HEK293 (cell line): Measurements from ENCODE around the gene PLXNA3.

ENCODE experiments used
- CTCF ChIA-PET: fragments of 350-600 bp; formaldehyde crosslinking; extraction: SDS; loops from one replicate; lab custom pipeline; 2021; ENCODE audit warnings: antibody characterized with exemption; lab: Yijun Ruan, JAX
- POLR2A ChIA-PET: fragments of 300-600 bp; formaldehyde crosslinking; extraction: SDS; loops from one replicate; lab custom pipeline; 2020; ENCODE audit warnings: antibody characterized with exemption, inconsistent platforms; lab: Yijun Ruan, JAX
- H3K27ac ChIP-seq: fragments of 200-500 bp; sonication (Bioruptor generic); 2 replicates; pipeline ENCODE4 v1.5.1; 2014; ENCODE audit warnings: low read depth, low read length, control low read depth, inconsistent platforms; ENCODE audit errors: extremely low read depth
- H3K36me3 ChIP-seq, 2 experiments: fragments of 200-500 bp in 1 of 2; sonication (Bioruptor generic) in 1 of 2; 1 replicate in 1 of 2; 2 replicates in 1 of 2; pipeline ENCODE4 v1.5.1; 2014 to 2017; ENCODE audit warnings: inconsistent platforms in 2 of 2, low read length in 2 of 2; ENCODE audit not compliant: control insufficient read depth in 2 of 2, insufficient read depth in 1 of 2
- H3K4me1 ChIP-seq: fragments of 200-500 bp; sonication (Bioruptor generic); 2 replicates; pipeline ENCODE4 v1.5.1; 2014; ENCODE audit warnings: mild to moderate bottlenecking, low read length, inconsistent platforms; ENCODE audit not compliant: control insufficient read depth, insufficient read depth
- H3K4me3 ChIP-seq: 2 replicates; pipeline ENCODE4 v1.5.1; 2011; ENCODE audit warnings: low read depth, mild to moderate bottlenecking, control low read depth, low read length, moderate library complexity
- H3K9me3 ChIP-seq: fragments of 200-500 bp; sonication (Bioruptor generic); 2 replicates; pipeline ENCODE4 v1.5.1; 2014; ENCODE audit warnings: low read depth, low read length, inconsistent platforms; ENCODE audit not compliant: control insufficient read depth, insufficient read depth
- CTCF ChIP-seq: fragments of 450-650 bp; formaldehyde crosslinking; IDR thresholded peaks from 2 replicates; pipeline ENCODE4 v1.5.1; 2016; ENCODE audit warnings: missing biosample characterization, missing genetic modification characterization
- EGR2 ChIP-seq: fragments of 450-650 bp; formaldehyde crosslinking; IDR thresholded peaks from 2 replicates; pipeline ENCODE4 v1.5.1; 2016; ENCODE audit warnings: low read depth, missing biosample characterization, missing genetic modification characterization
- ELK4 ChIP-seq: IDR thresholded peaks from 2 replicates; pipeline ENCODE4 v1.6.1; 2011; ENCODE audit warnings: mild to moderate bottlenecking, low read depth, low read length, borderline replicate concordance
- GLIS1 ChIP-seq: fragments of 450-650 bp; formaldehyde crosslinking; IDR thresholded peaks from 2 replicates; pipeline ENCODE4 v1.5.1; 2016; ENCODE audit warnings: missing biosample characterization, missing genetic modification characterization
- GLIS2 ChIP-seq: fragments of 450-650 bp; formaldehyde crosslinking; IDR thresholded peaks from 2 replicates; pipeline ENCODE4 v1.5.1; 2016; ENCODE audit warnings: missing biosample characterization, missing genetic modification characterization
- KLF1 ChIP-seq: fragments of 450-650 bp; formaldehyde crosslinking; IDR thresholded peaks from 2 replicates; pipeline ENCODE4 v1.5.1; 2016; ENCODE audit warnings: missing biosample characterization, missing genetic modification characterization
- PRDM4 ChIP-seq: fragments of 450-650 bp; formaldehyde crosslinking; IDR thresholded peaks from 2 replicates; pipeline ENCODE4 v1.5.1; 2017; ENCODE audit warnings: missing biosample characterization, missing genetic modification characterization
- PRDM6 ChIP-seq: fragments of 450-650 bp; formaldehyde crosslinking; IDR thresholded peaks from 2 replicates; pipeline ENCODE4 v1.5.1; 2017; ENCODE audit warnings: missing biosample characterization, missing genetic modification characterization
- SCRT1 ChIP-seq: fragments of 450-650 bp; formaldehyde crosslinking; IDR thresholded peaks from 2 replicates; pipeline ENCODE4 v1.5.1; 2016; ENCODE audit warnings: missing biosample characterization, missing genetic modification characterization, borderline replicate concordance
- SP7 ChIP-seq: fragments of 450-650 bp; formaldehyde crosslinking; IDR thresholded peaks from 2 replicates; pipeline ENCODE4 v1.5.1; 2016; ENCODE audit warnings: missing biosample characterization, missing genetic modification characterization
- ZBTB1 ChIP-seq: fragments of 450-650 bp; formaldehyde crosslinking; IDR thresholded peaks from 2 replicates; pipeline ENCODE4 v1.5.1; 2016; ENCODE audit warnings: missing biosample characterization, missing genetic modification characterization
- ZBTB48 ChIP-seq: fragments of 450-650 bp; formaldehyde crosslinking; IDR thresholded peaks from 2 replicates; pipeline ENCODE4 v1.5.1; 2016; ENCODE audit warnings: missing biosample characterization, missing genetic modification characterization
- ZEB2 ChIP-seq: fragments of 450-650 bp; formaldehyde crosslinking; IDR thresholded peaks from 2 replicates; pipeline ENCODE4 v1.5.1; 2016; ENCODE audit warnings: missing biosample characterization, missing genetic modification characterization
- ZFHX2 ChIP-seq: fragments of 450-650 bp; formaldehyde crosslinking; conservative IDR thresholded peaks from 2 replicates; pipeline ENCODE4 v1.5.1; 2016; ENCODE audit warnings: missing biosample characterization, missing genetic modification characterization
- ZIC2 ChIP-seq: fragments of 450-650 bp; formaldehyde crosslinking; IDR thresholded peaks from 2 replicates; pipeline ENCODE4 v1.5.1; 2016; ENCODE audit warnings: missing biosample characterization, missing genetic modification characterization
- ZNF133 ChIP-seq: fragments of 450-650 bp; formaldehyde crosslinking; IDR thresholded peaks from 2 replicates; pipeline ENCODE4 v1.5.1; 2016; ENCODE audit warnings: missing biosample characterization, missing genetic modification characterization
- ZNF16 ChIP-seq: fragments of 450-650 bp; formaldehyde crosslinking; IDR thresholded peaks from 2 replicates; pipeline ENCODE4 v1.5.1; 2016; ENCODE audit warnings: low read depth, missing biosample characterization, missing genetic modification characterization
- ZNF223 ChIP-seq: fragments of 450-650 bp; formaldehyde crosslinking; IDR thresholded peaks from 2 replicates; pipeline ENCODE4 v1.5.1; 2016; ENCODE audit warnings: missing biosample characterization, missing genetic modification characterization
- ZNF335 ChIP-seq: fragments of 450-650 bp; formaldehyde crosslinking; conservative IDR thresholded peaks from 2 replicates; pipeline ENCODE4 v1.5.1; 2016; ENCODE audit warnings: missing biosample characterization, missing genetic modification characterization
- ZNF341 ChIP-seq: fragments of 450-650 bp; formaldehyde crosslinking; IDR thresholded peaks from 2 replicates; pipeline ENCODE4; 2016; ENCODE audit warnings: low read depth, missing biosample characterization, missing genetic modification characterization
- ZNF394 ChIP-seq: fragments of 450-650 bp; formaldehyde crosslinking; IDR thresholded peaks from 2 replicates; pipeline ENCODE4 v1.5.1; 2016; ENCODE audit warnings: missing biosample characterization, missing genetic modification characterization, mild to moderate bottlenecking, moderate library complexity, borderline replicate concordance
- ZNF501 ChIP-seq: fragments of 450-650 bp; formaldehyde crosslinking; IDR thresholded peaks from 2 replicates; pipeline ENCODE4 v1.5.1; 2016; ENCODE audit warnings: missing biosample characterization, missing genetic modification characterization
- ZNF585B ChIP-seq: fragments of 450-650 bp; formaldehyde crosslinking; IDR thresholded peaks from 2 replicates; pipeline ENCODE4 v1.5.1; 2016; ENCODE audit warnings: missing biosample characterization, missing genetic modification characterization
- ZNF600 ChIP-seq: fragments of 450-650 bp; formaldehyde crosslinking; IDR thresholded peaks from 2 replicates; pipeline ENCODE4 v1.5.1; 2016; ENCODE audit warnings: missing biosample characterization, missing genetic modification characterization
- ZNF626 ChIP-seq: fragments of 450-650 bp; sonication (Bioruptor Pico); formaldehyde crosslinking; IDR thresholded peaks from 2 replicates; pipeline ENCODE4 v1.5.1; 2018; ENCODE audit warnings: missing biosample characterization, missing genetic modification characterization, inconsistent platforms
- ZNF660 ChIP-seq: fragments of 450-650 bp; IDR thresholded peaks from 2 replicates; pipeline ENCODE4 v1.5.1; 2018; ENCODE audit warnings: missing biosample characterization, mild to moderate bottlenecking, missing genetic modification characterization
- ZNF791 ChIP-seq: fragments of 450-650 bp; formaldehyde crosslinking; IDR thresholded peaks from 2 replicates; pipeline ENCODE4 v1.5.1; 2016; ENCODE audit warnings: missing biosample characterization, missing genetic modification characterization
- ZSCAN23 ChIP-seq: fragments of 450-650 bp; formaldehyde crosslinking; IDR thresholded peaks from 2 replicates; pipeline ENCODE4 v1.5.1; 2016; ENCODE audit warnings: missing biosample characterization, missing genetic modification characterization
- ZSCAN5A ChIP-seq: fragments of 450-650 bp; formaldehyde crosslinking; IDR thresholded peaks from 2 replicates; pipeline ENCODE4 v1.5.1; 2016; ENCODE audit warnings: missing biosample characterization, missing genetic modification characterization

PLXNA3 gene

GRCh38 chrX:154458954-154459778 lies 1.1 kb downstream of the PLXNA3 start (continued):
- TF ChIP-seq ELK4 (no peak), ZNF335 (tag by site-specific recombination) (peak; percentile 23; the same call in 1 of the 2 replicates), ZNF223 (peak; percentile 61; the same call in 1 of the 2 replicates), GLIS2 (tag by site-specific recombination) (0 out of 2 replicates have a peak, but pooled peaks have one; percentile 58), ZNF600 (tag by site-specific recombination) (peak; percentile 68; the same call in 1 of the 2 replicates), PRDM4 (tag by site-specific recombination) (0 out of 2 replicates have a peak, but pooled peaks have one; percentile 17), GLIS1 (tag by site-specific recombination) (peak; percentile 89), ZIC2 (tag by site-specific recombination) (peak; percentile 67)

- no peaks in the 10 kb centered on the region for H3K9me3 ChIP-seq
- H3K36me3 ChIP-seq, result peaks cover 0 to 46% of the 10 kb centered on the region in 2 experiments; a peak in 2 of 3 replicates
- ChIA-PET POLR2A (interaction anchor here (1.1 to 2.8 kb wide), 6 partner anchors 17 to 90 kb away, joined by 3 to 15 read pairs (median 6); partner anchors contain the start of gene LAGE3), CTCF (interaction anchor here (0.8 kb wide), 1 partner anchor 142 kb away, joined by 5 read pairs; no protein-coding TSS in a partner anchor)
- H3K27ac ChIP-seq, result no peak overlapping the region
- H3K4me1 ChIP-seq, result no peaks in the 10 kb centered on the region
- no peak overlapping the region for H3K4me3 ChIP-seq
- TF ChIP-seq ZSCAN5A (tag by site-specific recombination) (no peak), ZBTB1 (tag by site-specific recombination) (no peak), ZNF394 (tag by site-specific recombination) (no peak), PRDM6 (tag by site-specific recombination) (no peak), SCRT1 (no peak), ZNF626 (tag by site-specific recombination) (no peak), ZFHX2 (tag by site-specific recombination) (peak; percentile 49), ZNF133 (tag by site-specific recombination) (no peak), ZNF501 (tag by site-specific recombination) (no peak), ZEB2 (tag by site-specific recombination) (no peak), ZNF791 (tag by site-specific recombination) (no peak), CTCF (no peak), ZBTB48 (no peak), ZNF341 (tag by site-specific recombination) (no peak; the same call in 1 of the 2 replicates), SP7 (tag by site-specific recombination) (0 out of 2 replicates have a peak, but pooled peaks have one; percentile 19), KLF1 (tag by site-specific recombination) (no peak), EGR2 (peak; percentile 49), ZSCAN23 (no peak), ZNF660 (tag by site-specific recombination) (no peak), ZNF16 (tag by site-specific recombination) (no peak), ZNF585B (tag by site-specific recombination) (no peak)
These were observed 1.8 kb downstream of the PLXNA3 start for GRCh38 chrX:154459832-154460231.
